GM12891 (cell line): ENCODE measurements around the gene SOBP.

Source experiments
- POLR2A ChIP-seq: IDR thresholded peaks from 2 replicates; pipeline ENCODE4 v1.6.1; 2011; ENCODE audit warnings: low read depth, low read length, control low read depth
- POLR2AphosphoS5 ChIP-seq: IDR thresholded peaks from 2 replicates; pipeline ENCODE4 v1.6.1; 2011; ENCODE audit warnings: low read depth, low read length, control low read depth

- no peak for TF ChIP-seq POLR2A
- TF ChIP-seq POLR2AphosphoS5 = no peak
These were observed 162.7 kb downstream of the SOBP start for GRCh38 chr6:107652526-107653182.
